ENCODE measurements around the gene GEMIN4.
A peak's percentile ranks its signal among the peaks of the same experiment; 100 is the strongest.
"Not testable (repeated sequence)": the region's sequence is repeated elsewhere in the genome, so short reads cannot be mapped to it uniquely, and the experiment has no call there.

The GEMIN4 gene

GRCh38 chr17:789160-789840, 37.2 kb upstream of the GEMIN4 start:
- DNase-seq (ENCODE audit: insufficient read length, low spot score) (no peak), FAIRE-seq (no peak)

GRCh38 chr17:788551-788950, 36.5 kb upstream of the GEMIN4 start:
- no peak for DNase-seq (ENCODE audit: insufficient read length, low spot score)
- no peak for FAIRE-seq
- TF ChIP-seq CTCF (IDR thresholded peaks at IDR 0.05; ENCODE audit: insufficient read depth, missing control alignments): no peak

More at GRCh38 chr17:789160-789840, 37.2 kb upstream of the GEMIN4 start:
- TF ChIP-seq CTCF (IDR thresholded peaks at IDR 0.05; ENCODE audit: insufficient read depth, missing control alignments): no peak

- TF ChIP-seq CTCF (IDR thresholded peaks at IDR 0.05; ENCODE audit: insufficient read depth, missing control alignments): no peak
- DNase-seq (ENCODE audit: insufficient read length, low spot score): no peak
- FAIRE-seq: no peak
Measured at GRCh38 chr17:787641-788221, 35.7 kb upstream of the GEMIN4 start.

GRCh38 chr17:785901-786300, 33.8 kb upstream of the GEMIN4 start:
- not testable (repeated sequence) for FAIRE-seq; DNase-seq (ENCODE audit: insufficient read length, low spot score)

GRCh38 chr17:784143-784542, 32.1 kb upstream of the GEMIN4 start:
- TF ChIP-seq CTCF (IDR thresholded peaks at IDR 0.05; ENCODE audit: insufficient read depth, missing control alignments): no peak
- no peak for FAIRE-seq

GRCh38 chr17:781805-782731, 30.0 kb upstream of the GEMIN4 start, which contains the start of the genes GLOD4 and MRM3:
Gene GLOD4 (minus strand): TSS chr17:782280. CDS start chr17:782255, 25 bp downstream.
Gene MRM3 (plus strand): TSS chr17:782353. CDS start chr17:782379, 26 bp downstream.
- FAIRE-seq: no peak
- TF ChIP-seq CTCF (IDR thresholded peaks at IDR 0.05; ENCODE audit: insufficient read depth, missing control alignments): no peak
- DNase-seq (ENCODE audit: insufficient read length, low spot score): peak; percentile 97

More at GRCh38 chr17:784143-784542, 32.1 kb upstream of the GEMIN4 start:
- no peak for DNase-seq (ENCODE audit: insufficient read length, low spot score)

GRCh38 chr17:778096-778495, 26.0 kb upstream of the GEMIN4 start:
- FAIRE-seq (no peak), DNase-seq (ENCODE audit: insufficient read length, low spot score) (no peak)
- no peak for TF ChIP-seq CTCF (IDR thresholded peaks at IDR 0.05; ENCODE audit: insufficient read depth, missing control alignments)

Data from D721Med (cell line).